ENCODE data around the gene POLR2J. TPM values are rescaled to one million over a fixed set of nuclear protein-coding genes. Genes with fewer than 3 reads are reported as not detected.

Gene POLR2J
- total and polyA plus RNA-seq, 10 of the 15 experiments (the other 5 are each of a cell fraction or from before 2014, with no cell fraction given) = 16.4 to 119 (median 77.4) TPM

GRCh38 chr7:102436118-102436517, 42.6 kb downstream of the POLR2J start:
- CTCF ChIA-PET = interaction anchor here (2.5 to 5.0 kb wide), 2 partner anchors 9 to 29 kb away, joined by 14 to 39 read pairs; no protein-coding TSS in a partner anchor
- in situ Hi-C loops (cut with MboI) = no loop called here
- Histone ChIP-seq H3K4me1 (ENCODE audit: control insufficient read depth, insufficient read depth, low read length) (peaks cover 36% of the 10 kb centered on the region), H3K27ac (ENCODE audit: control insufficient read depth, insufficient read depth) (no peak overlapping the region), H3K36me3 (ENCODE audit: control insufficient read depth in 2 of 2, insufficient read depth in 2 of 2, low read length in 1 of 2) (peaks cover 11 to 16% of the 10 kb centered on the region in 2 experiments), H3K9me3 (replicated peaks; ENCODE audit: control insufficient read depth, insufficient read depth, low read length) (no peaks in the 10 kb centered on the region), H2AFZ (ENCODE audit: control insufficient read depth, low read depth, low read length) (no peak overlapping the region), H3K79me2 (ENCODE audit: control insufficient read depth, insufficient read depth, low read length) (peaks cover 41% of the 10 kb centered on the region), H3K27me3 (replicated peaks in 1 of 2; ENCODE audit: control insufficient read depth in 2 of 2, insufficient read depth in 2 of 2, low read length in 1 of 2) (no peaks in the 10 kb centered on the region), H3K9ac (ENCODE audit: control insufficient read depth, insufficient read depth, low read length) (no peak overlapping the region), H3K4me2 (ENCODE audit: control insufficient read depth, insufficient read depth) (peak overlapping the region; percentile 91; the same call in 1 of the 2 replicates), H3K4me3 (peak overlapping the region; percentile 59), H4K20me1 (ENCODE audit: control insufficient read depth, insufficient read depth) (no peaks in the 10 kb centered on the region)
- SMC1A ChIA-PET (ENCODE audit: uncharacterized antibody, unreplicated experiment) = interaction anchor here (2.9 to 3.1 kb wide), 2 partner anchors 8 to 21 kb away, joined by 13 to 15 read pairs; no protein-coding TSS in a partner anchor
- DNase-seq (ENCODE audit: low read depth, low spot score) (no peak), FAIRE-seq (no peak), ATAC-seq (no peak)
- RAD21 ChIA-PET (ENCODE audit: unreplicated experiment) = interaction anchor here (1.3 to 2.9 kb wide), 5 partner anchors 17 to 31 kb away, joined by 3 to 13 read pairs (median 5); no protein-coding TSS in a partner anchor
- TSS peak; percentile 50 for BruUV-seq (replicated peaks)
- POLR2A ChIA-PET = interaction anchor here (1.1 to 13.0 kb wide), 3 partner anchors 5 to 35 kb away, joined by 3 to 210 read pairs (median 34); no protein-coding TSS in a partner anchor
- 90% methylated on average over 10 of the region's 10 CpGs for WGBS (ENCODE audit: insufficient coverage, insufficient replicate concordance, low lambda C conversion rate, missing lambda C conversion rate)
- intact Hi-C loops (cut with micrococcal nuclease; ENCODE audit: unreplicated experiment) = no loop called here
- TF ChIP-seq NR2C1 (IDR thresholded peaks at IDR 0.05) (no peak), BCL11A (IDR thresholded peaks at IDR 0.05; ENCODE audit: low read depth, low read length) (no peak), USF2 (IDR thresholded peaks at IDR 0.05; ENCODE audit: borderline replicate concordance, low read depth, low read length) (no peak), MEF2A (IDR thresholded peaks at IDR 0.05; ENCODE audit: insufficient read depth, low read depth, low read length) (no peak), ASH2L (IDR thresholded peaks at IDR 0.05; ENCODE audit: borderline replicate concordance, low read depth) (no peak), CREB1 (IDR thresholded peaks at IDR 0.05; ENCODE audit: low read depth) (no peak), SP1 (IDR thresholded peaks at IDR 0.05; ENCODE audit: low read depth, low read length) (no peak), BCLAF1 (IDR thresholded peaks at IDR 0.05) (no peak), ZNF592 (IDR thresholded peaks at IDR 0.05) (no peak), RELB (IDR thresholded peaks at IDR 0.05; ENCODE audit: low read depth) (no peak), RFX5 (IDR thresholded peaks at IDR 0.05; ENCODE audit: low read depth, low read length) (no peak), HDAC2 (IDR thresholded peaks at IDR 0.05) (no peak), GABPA (IDR thresholded peaks at IDR 0.05; ENCODE audit: low read depth) (no peak), IRF4 (IDR thresholded peaks at IDR 0.05; ENCODE audit: low read depth, low read length) (no peak), ATF3 (IDR thresholded peaks at IDR 0.05; ENCODE audit: borderline replicate concordance, extremely low read depth, low read depth, low read length) (no peak)
